ENCODE measurements around the gene TLR4.

Gene TLR4

DNA sequence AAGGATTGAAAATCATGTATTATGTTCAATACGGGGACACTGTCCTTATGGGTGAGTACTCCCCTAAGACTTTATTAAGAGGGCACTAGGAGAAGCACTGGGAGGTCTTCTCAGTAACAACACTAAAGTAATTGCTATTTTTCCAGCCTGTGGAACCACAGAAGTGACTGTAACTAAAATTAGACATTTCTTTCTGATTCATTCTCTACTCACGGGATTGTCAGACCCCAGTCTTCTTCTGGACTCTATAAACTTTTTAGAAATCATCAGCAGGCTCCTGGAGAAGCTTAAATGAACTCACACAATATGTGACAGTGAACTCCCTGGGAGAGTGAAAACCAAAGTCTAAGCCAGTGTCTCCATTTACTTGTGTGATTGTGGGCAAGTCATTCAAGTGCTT is 14.5 kb downstream of the TLR4 start:
- TF ChIP-seq NFRKB (IDR thresholded peaks at IDR 0.05) = no peak
- no peak for TF ChIP-seq FOXA1 (IDR thresholded peaks at IDR 0.05)
- no peak for TF ChIP-seq L3MBTL2 (conservative IDR thresholded peaks at IDR 0.05)
- TF ChIP-seq CTBP1 (IDR thresholded peaks at IDR 0.05; ENCODE audit: borderline replicate concordance) = no peak
- TF ChIP-seq FOXM1 (IDR thresholded peaks at IDR 0.05; ENCODE audit: borderline replicate concordance) = no peak
- no peak for TF ChIP-seq ARNT (IDR thresholded peaks at IDR 0.05)
- no peak for TF ChIP-seq ZNF384 (IDR thresholded peaks at IDR 0.05)
- no peak for TF ChIP-seq SP1 (IDR thresholded peaks at IDR 0.05)
- no peak for TF ChIP-seq BHLHE40 (IDR thresholded peaks at IDR 0.05; ENCODE audit: borderline replicate concordance)
- no peak for TF ChIP-seq SUZ12 (IDR thresholded peaks at IDR 0.05)
- no peak for TF ChIP-seq ELF4 (IDR thresholded peaks at IDR 0.05)
- TF ChIP-seq LEF1 (IDR thresholded peaks at IDR 0.05; ENCODE audit: borderline replicate concordance) = no peak
- TF ChIP-seq TARDBP (IDR thresholded peaks at IDR 0.05) = no peak
- no peak for TF ChIP-seq FOXK2 (IDR thresholded peaks at IDR 0.05)
- TF ChIP-seq HDGF (IDR thresholded peaks at IDR 0.05; ENCODE audit: borderline replicate concordance) = no peak
- TF ChIP-seq, protein P1, sequence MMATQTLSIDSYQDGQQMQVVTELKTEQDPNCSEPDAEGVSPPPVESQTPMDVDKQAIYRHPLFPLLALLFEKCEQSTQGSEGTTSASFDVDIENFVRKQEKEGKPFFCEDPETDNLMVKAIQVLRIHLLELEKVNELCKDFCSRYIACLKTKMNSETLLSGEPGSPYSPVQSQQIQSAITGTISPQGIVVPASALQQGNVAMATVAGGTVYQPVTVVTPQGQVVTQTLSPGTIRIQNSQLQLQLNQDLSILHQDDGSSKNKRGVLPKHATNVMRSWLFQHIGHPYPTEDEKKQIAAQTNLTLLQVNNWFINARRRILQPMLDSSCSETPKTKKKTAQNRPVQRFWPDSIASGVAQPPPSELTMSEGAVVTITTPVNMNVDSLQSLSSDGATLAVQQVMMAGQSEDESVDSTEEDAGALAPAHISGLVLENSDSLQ (IDR thresholded peaks at IDR 0.05) = no peak
- DNase-seq (ENCODE audit: extremely low spot score) = no peak
- CTCF ChIA-PET = no interaction called here
- POLR2A ChIA-PET = no interaction called here

DNA sequence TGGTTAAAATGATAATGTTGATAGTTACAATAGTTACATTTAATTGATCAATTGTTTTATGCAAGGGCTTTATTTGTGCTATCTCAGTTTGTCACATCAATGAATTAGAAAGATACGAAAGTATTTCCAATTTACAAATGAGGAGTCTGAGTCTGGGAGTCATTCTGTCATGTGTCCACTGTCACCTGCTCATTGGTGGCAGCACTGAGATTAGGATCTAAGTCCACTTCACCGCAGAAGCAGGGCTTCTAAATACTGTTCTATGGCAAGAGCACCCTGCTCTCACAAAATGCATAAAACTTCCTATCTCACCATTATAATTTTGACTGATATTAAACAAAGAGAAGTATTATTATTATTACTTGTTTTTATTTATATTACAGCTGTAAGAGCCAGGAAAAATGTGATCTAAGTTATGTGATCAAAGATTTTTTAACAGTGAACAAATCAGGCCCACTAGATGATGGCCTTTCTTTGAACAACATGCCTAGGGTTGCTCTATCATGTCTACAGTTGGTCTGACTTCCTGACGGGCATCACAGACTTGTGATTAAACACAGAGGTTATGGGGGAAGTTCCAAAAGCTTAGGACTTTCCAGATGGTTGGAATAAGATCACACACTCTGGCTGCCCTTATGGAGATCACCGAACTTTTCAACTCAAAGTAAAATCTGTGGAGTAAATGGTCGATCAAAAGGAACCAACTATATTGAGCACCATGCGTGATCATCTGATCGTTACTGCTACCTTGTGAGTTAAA is 15.1 kb downstream of the TLR4 start:
- POLR2A ChIA-PET = no interaction called here
- TF ChIP-seq SUZ12 (IDR thresholded peaks at IDR 0.05) (no peak), CTBP1 (IDR thresholded peaks at IDR 0.05; ENCODE audit: borderline replicate concordance) (no peak), NFRKB (IDR thresholded peaks at IDR 0.05) (no peak), FOXK2 (IDR thresholded peaks at IDR 0.05) (no peak), HDGF (IDR thresholded peaks at IDR 0.05; ENCODE audit: borderline replicate concordance) (no peak), L3MBTL2 (conservative IDR thresholded peaks at IDR 0.05) (no peak), ZNF384 (IDR thresholded peaks at IDR 0.05) (no peak), LEF1 (IDR thresholded peaks at IDR 0.05; ENCODE audit: borderline replicate concordance) (no peak), BHLHE40 (IDR thresholded peaks at IDR 0.05; ENCODE audit: borderline replicate concordance) (no peak)
- TF ChIP-seq, protein P1 (IDR thresholded peaks at IDR 0.05) = no peak
- no peak for DNase-seq (ENCODE audit: extremely low spot score)
- CTCF ChIA-PET = no interaction called here

DNA sequence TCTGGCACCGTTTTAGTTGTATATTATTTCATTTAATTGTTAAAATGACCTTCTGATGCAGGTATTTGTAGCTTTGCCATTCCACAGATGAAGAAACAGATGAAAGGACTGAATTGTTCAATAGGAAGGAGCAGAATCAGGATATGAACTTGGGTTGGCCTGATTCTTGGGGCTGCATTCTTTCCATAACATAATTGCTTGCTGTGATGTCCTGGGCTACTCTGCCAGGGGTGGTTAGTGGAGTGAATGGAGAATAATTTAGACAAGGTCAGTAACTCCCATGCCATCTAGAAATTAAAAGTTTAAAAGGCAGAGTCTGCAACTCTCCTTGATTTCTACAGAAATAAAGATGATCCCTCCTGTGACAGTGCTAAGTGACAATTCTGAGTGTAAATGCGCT is 15.9 kb downstream of the TLR4 start:
- POLR2A ChIA-PET = no interaction called here
- no peak for DNase-seq (ENCODE audit: extremely low spot score)
- TF ChIP-seq HDGF (IDR thresholded peaks at IDR 0.05; ENCODE audit: borderline replicate concordance) (no peak), NFRKB (IDR thresholded peaks at IDR 0.05) (no peak), ELF4 (IDR thresholded peaks at IDR 0.05) (no peak), FOXA1 (IDR thresholded peaks at IDR 0.05) (no peak), SUZ12 (IDR thresholded peaks at IDR 0.05) (no peak), FOXM1 (IDR thresholded peaks at IDR 0.05; ENCODE audit: borderline replicate concordance) (no peak), TARDBP (IDR thresholded peaks at IDR 0.05) (no peak), ZNF384 (IDR thresholded peaks at IDR 0.05) (no peak), L3MBTL2 (conservative IDR thresholded peaks at IDR 0.05) (no peak), BHLHE40 (IDR thresholded peaks at IDR 0.05; ENCODE audit: borderline replicate concordance) (no peak), CTBP1 (IDR thresholded peaks at IDR 0.05; ENCODE audit: borderline replicate concordance) (no peak), SP1 (IDR thresholded peaks at IDR 0.05) (no peak), LEF1 (IDR thresholded peaks at IDR 0.05; ENCODE audit: borderline replicate concordance) (no peak), FOXK2 (IDR thresholded peaks at IDR 0.05) (no peak)
- TF ChIP-seq, protein P1 (IDR thresholded peaks at IDR 0.05) = no peak
- CTCF ChIA-PET = no interaction called here

DNA sequence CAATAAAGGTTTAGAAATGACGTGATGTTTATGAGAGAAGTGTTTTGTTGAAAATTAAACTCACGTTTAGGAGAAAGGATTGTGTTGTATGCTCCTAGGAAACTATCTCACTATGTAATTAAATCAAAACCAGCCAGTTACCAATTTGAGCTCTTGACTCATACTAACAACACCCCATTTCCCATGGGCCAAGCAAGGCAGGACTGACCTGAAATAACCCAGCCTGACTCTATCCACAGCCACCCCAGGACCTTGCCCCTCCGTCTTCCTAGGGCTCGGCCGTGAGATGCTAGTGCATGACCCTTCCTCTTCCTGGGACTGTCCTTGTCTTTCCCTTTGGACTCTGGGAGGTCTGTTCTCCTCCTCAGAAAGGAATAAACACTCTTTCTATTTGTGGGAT is 16.4 kb downstream of the TLR4 start:
- ChIA-PET CTCF (no interaction called here), POLR2A (no interaction called here)
- TF ChIP-seq TARDBP (IDR thresholded peaks at IDR 0.05) (no peak), LEF1 (IDR thresholded peaks at IDR 0.05; ENCODE audit: borderline replicate concordance) (no peak), NFRKB (IDR thresholded peaks at IDR 0.05) (no peak), L3MBTL2 (conservative IDR thresholded peaks at IDR 0.05) (no peak), FOXM1 (IDR thresholded peaks at IDR 0.05; ENCODE audit: borderline replicate concordance) (no peak), ARNT (IDR thresholded peaks at IDR 0.05) (no peak), HDGF (IDR thresholded peaks at IDR 0.05; ENCODE audit: borderline replicate concordance) (no peak), ELF4 (IDR thresholded peaks at IDR 0.05) (no peak), SUZ12 (IDR thresholded peaks at IDR 0.05) (no peak)
- TF ChIP-seq, protein P1 (IDR thresholded peaks at IDR 0.05) = no peak
- no peak for DNase-seq (ENCODE audit: extremely low spot score)

DNA sequence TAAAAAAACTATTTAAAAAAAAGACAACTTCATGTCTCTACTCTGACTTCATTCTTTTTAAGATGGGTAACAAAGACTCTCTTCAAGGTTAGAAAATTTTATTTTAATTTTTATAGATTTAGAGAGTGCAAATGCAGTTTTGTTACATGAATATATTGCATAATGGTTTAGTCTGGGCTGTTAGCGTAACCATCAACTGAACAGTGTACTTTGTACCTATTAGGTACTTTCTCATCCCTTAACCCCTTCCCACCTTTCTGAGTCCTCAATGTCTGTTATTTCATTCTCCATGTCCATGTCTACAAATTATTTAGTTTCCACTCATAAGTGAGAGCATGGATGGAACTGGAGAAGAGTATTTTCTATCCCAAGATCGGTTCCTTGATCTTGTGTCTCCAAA is 16.8 kb downstream of the TLR4 start:
- TF ChIP-seq CTBP1 (IDR thresholded peaks at IDR 0.05; ENCODE audit: borderline replicate concordance) (no peak), SUZ12 (IDR thresholded peaks at IDR 0.05) (no peak), FOXK2 (IDR thresholded peaks at IDR 0.05) (no peak), NFRKB (IDR thresholded peaks at IDR 0.05) (no peak)
- ChIA-PET POLR2A (no interaction called here), CTCF (no interaction called here)
- DNase-seq (ENCODE audit: extremely low spot score) = no peak
